Ramos (cell line): ENCODE measurements around the gene NCOA6.

Experiments used
- in situ Hi-C: fragments of 300-500 bp; cut with MboI; formaldehyde crosslinking; loops from one replicate; pipeline ENCODE4 v1.14.3; 2022; ENCODE audit warnings: low sequenced_read_pairs; ENCODE audit not compliant: unreplicated experiment

Gene NCOA6

DNA sequence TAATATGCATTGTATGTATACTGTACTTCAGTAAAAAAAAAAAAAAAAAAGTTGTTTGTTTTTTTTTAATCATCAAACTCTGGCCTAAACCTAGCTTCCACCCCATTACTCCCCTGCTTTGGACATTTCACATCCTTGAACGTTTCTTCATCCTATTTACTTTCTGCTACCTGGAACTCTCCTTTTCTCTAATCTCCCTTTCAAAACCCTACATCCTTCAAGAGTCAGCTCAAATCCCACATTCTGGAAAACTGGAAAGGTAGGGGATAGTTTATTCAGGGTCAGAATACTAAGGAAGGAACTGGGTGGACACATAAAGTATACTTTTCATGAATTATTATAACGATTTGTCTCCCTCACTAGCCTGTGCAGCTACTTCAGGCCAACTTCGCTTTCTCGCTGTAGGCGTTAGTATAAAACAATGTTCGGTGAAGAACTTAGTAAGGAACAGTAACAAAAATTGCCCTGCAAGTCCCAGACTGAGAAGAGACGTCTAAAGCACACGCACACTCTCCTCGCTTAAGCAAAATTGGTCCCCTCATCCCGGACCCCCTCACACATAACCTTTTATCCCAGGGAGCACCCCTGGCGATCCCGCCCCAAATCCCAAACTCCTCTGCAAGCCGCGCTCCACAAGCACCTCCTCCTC lies 149.3 kb downstream of the NCOA6 start:
- in situ Hi-C loops: no loop called here

DNA sequence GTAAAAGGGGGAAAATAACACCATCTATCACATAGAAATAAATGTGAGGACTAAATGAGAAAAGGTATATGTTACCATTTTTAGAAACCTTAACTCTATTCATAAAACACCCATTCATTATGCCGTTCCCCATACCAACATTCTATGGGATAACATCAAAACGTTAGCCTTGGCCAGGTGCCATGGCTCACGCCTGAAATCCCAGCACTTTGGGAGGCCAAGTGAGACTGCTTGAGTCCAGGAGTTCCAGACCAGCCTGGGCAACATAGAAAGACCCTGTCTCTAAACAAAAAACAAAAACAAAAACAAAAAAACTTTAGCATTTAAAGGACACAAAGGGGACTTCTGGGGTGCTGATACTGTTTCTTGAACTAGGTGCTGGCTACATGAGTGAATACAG lies 149.9 kb downstream of the NCOA6 start:
- in situ Hi-C loops: no loop called here

DNA sequence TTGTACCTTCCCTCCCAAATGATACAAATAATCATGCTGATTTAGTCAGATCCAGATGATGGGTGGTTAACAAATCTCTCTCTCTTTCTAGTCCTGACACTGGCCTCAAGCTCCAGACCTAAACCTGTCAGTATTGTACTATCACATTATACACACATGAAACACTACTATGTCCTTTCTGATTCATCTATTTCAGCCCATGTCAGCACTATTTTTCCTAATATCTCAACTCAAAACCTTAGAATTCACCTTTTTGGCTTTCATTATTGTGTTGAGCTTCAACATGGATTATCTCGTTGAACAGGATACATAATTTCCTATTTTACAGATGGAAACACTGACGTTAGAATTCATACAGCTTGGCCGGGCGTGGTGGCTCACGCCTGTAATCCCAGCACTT lies 152.0 kb downstream of the NCOA6 start:
- in situ Hi-C loops: no loop called here

DNA sequence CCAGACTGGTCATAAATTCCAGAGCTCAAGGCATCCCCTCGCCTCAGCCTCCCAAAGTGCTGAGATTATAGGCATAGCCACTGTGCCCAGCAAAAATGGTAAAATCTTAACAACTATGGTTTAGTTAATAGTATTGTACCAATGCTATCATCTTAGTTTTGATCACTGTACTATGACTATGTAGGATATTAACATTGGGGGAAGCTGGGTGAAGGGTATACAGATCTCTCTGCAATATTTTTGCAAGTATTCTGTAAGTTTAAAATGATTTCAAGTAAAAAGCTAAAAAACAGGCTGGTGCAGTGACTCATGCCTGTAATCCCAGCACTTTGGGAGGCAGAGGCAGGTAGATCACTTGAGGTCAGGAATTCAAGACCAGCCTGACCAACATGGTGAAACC lies 156.4 kb downstream of the NCOA6 start:
- in situ Hi-C loops: no loop called here
